ENCODE results near the gene PXN. TPM values are rescaled to one million over a fixed set of nuclear protein-coding genes. Genes with fewer than 3 reads are reported as not detected.
"Not testable (repeated sequence)": the region's sequence is repeated elsewhere in the genome, so short reads cannot be mapped to it uniquely, and the experiment has no call there.

PXN gene
- total and polyA plus RNA-seq, 10 donors, result 22.3 to 161 (median 114) TPM

DNA sequence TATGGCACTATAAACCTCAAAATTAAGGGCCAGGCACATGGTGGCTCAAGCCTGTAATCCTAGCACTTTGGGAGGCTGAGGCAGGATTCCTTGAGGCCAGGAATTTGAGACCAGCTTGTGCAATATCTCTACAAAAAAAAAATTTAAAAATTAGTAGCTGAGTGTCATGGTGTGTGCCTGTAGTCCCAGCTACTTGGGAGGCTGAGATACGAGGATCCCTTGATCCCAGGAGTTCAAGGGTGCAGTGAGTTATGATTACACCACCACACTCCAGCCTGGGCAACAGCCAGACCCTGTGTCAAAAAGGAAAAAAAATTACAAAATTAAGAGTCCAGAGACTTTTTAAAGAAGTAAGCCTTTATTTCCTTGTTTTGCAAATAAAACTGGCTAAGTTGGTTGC is 69.2 kb downstream of the PXN start:
- no peak for DNase-seq
- peak overlapping the region in 3 of 8 donors; percentile 87 to 91 (median 90) for H3K27ac ChIP-seq
- 47 to 71% (median 67%) methylated on average over 1 of the region's 1 CpG for WGBS, 5 donors
- no peak overlapping the region for H3K4me3 ChIP-seq
- no peaks in the 10 kb centered on the region for H3K9me3 ChIP-seq
- no peaks in the 10 kb centered on the region for H3K27me3 ChIP-seq (replicated peaks in 1 of 7)
- peaks cover 35 to 94% (median 81%) of the 10 kb centered on the region in 6 donors for H3K4me1 ChIP-seq
- intact Hi-C loops (cut with DNase I; ENCODE audit: low total_unique reads), result no loop called here
- TF ChIP-seq POLR2AphosphoS5 (IDR thresholded peaks at IDR 0.05) (no peak), POLR2A (IDR thresholded peaks at IDR 0.05) (no peak), CTCF (IDR thresholded peaks at IDR 0.05 in 8 of 11, conservative IDR thresholded peaks at IDR 0.05 in 3 of 11) (no peak)
- peaks cover 0 to 60% (median 40%) of the 10 kb centered on the region in 6 donors for H3K36me3 ChIP-seq

DNA sequence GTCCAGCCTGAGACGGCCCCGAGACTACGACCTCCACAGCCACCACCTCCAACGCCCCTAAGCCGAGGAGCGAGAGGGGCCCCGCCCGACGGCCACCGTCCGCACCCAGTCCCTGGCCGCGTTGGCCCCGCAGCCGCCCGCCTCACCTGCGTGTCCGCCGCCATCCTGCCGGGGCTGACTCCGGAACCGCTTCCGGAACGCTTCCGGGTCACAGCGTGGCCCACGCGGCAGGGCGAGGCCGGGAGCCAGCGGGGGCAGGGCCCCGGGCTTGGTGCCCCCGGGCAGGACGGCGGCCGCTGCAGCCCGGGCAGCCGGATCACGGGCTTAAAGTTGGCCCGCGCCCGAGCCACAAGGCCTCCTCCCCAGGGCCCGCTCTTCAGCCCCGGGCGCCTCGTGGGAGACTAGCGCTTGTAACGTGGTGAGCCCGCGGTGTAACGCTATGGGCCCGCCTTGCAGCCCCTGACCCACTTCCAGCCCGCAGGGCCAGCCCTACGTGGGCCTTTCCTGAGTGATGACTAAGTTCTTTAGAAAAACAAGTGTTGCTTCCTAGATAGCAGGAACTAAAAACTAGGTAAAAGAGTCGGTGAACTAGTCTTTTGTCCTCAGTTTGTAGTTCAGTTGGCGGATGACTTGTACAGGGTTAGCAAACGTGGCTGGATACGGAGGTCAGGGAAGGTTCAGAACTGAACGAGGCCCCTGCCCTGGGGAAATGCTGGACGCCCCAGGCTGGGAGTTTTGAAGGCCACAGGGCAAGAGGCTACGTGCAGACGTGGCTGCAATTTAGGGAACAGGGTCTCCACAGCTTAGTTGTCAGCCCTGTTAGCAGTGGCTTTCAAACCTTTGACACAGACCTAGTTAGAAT is 70.8 kb downstream of the PXN start, which contains the start of gene GCN1:
TSS of gene GCN1 (minus strand) at position 182 of the 862 bp plus-strand sequence. CDS start at position 164, 18 bp downstream.
- Histone ChIP-seq H3K4me1 (peaks cover 31 to 96% (median 72%) of the 10 kb centered on the region in 6 donors), H3K27ac (peak within 1 kb of the TSS; percentile 80 to 91 (median 86)), H3K4me3 (peak within 1 kb of the TSS; percentile 89 to 99 (median 96)), H3K36me3 (peaks cover 0 to 74% (median 46%) of the 10 kb centered on the region in 6 donors), H3K9me3 (no peaks in the 10 kb centered on the region), H3K27me3 (replicated peaks in 1 of 7) (no peaks in the 10 kb centered on the region)
- 1 to 7% (median 2%) methylated on average over 12 to 62 of the region's 62 CpGs for WGBS, 5 donors
- peak; percentile 98 for TF ChIP-seq POLR2AphosphoS5 (IDR thresholded peaks at IDR 0.05)
- peak in 2 of 3 donors; percentile 63 to 68 for TF ChIP-seq POLR2A (IDR thresholded peaks at IDR 0.05)
- peak in 2 of 11 experiments; percentile 9 to 10 for TF ChIP-seq CTCF (IDR thresholded peaks at IDR 0.05 in 8 of 11, conservative IDR thresholded peaks at IDR 0.05 in 3 of 11)
- intact Hi-C loops (cut with DNase I; ENCODE audit: low total_unique reads), result no loop called here
- DNase-seq, result peak; percentile 96

GRCh38 chr12:120194226-120194533 is 71.3 kb downstream of the PXN start:
- Histone ChIP-seq H3K27me3 (replicated peaks in 1 of 7) (no peaks in the 10 kb centered on the region), H3K9me3 (no peaks in the 10 kb centered on the region), H3K27ac (peak overlapping the region; percentile 80 to 91 (median 86)), H3K4me1 (peaks cover 25 to 90% (median 66%) of the 10 kb centered on the region in 6 donors), H3K4me3 (peak overlapping the region; percentile 89 to 99 (median 96)), H3K36me3 (peaks cover 0 to 74% (median 49%) of the 10 kb centered on the region in 6 donors)
- 0 to 1% (median 0%) methylated on average over 10 to 18 of the region's 18 CpGs for WGBS, 5 donors
- intact Hi-C loops (cut with DNase I; ENCODE audit: low total_unique reads), result no loop called here
- no peak for DNase-seq
- no peak for TF ChIP-seq CTCF (IDR thresholded peaks at IDR 0.05 in 8 of 11, conservative IDR thresholded peaks at IDR 0.05 in 3 of 11)
- TF ChIP-seq POLR2A (IDR thresholded peaks at IDR 0.05), result no peak
- TF ChIP-seq POLR2AphosphoS5 (IDR thresholded peaks at IDR 0.05), result no peak

GRCh38 chr12:120193286-120193685 is 72.2 kb downstream of the PXN start:
- intact Hi-C loops (cut with DNase I; ENCODE audit: low total_unique reads); H3K27me3 ChIP-seq (replicated peaks in 1 of 7); H3K27ac ChIP-seq; DNase-seq; H3K9me3 ChIP-seq: not testable (repeated sequence)
- peak overlapping the region in 6 of 8 donors; percentile 89 to 99 (median 93) for H3K4me3 ChIP-seq
- WGBS, 5 donors, result 81 to 87% (median 87%) methylated on average over 8 of the region's 8 CpGs
- H3K4me1 ChIP-seq, result peaks cover 18 to 81% (median 57%) of the 10 kb centered on the region in 6 donors
- H3K36me3 ChIP-seq, result peaks cover 0 to 74% (median 49%) of the 10 kb centered on the region in 6 donors
